Erythroblast (primary cell): ENCODE data around the gene HAO1.

Source experiments
- GATA1 ChIP-seq: IDR thresholded peaks from 2 replicates; pipeline ENCODE4 v1.6.1; 2011; ENCODE audit warnings: low read depth, mild to moderate bottlenecking, control low read depth, low read length, moderate library complexity
- POLR2A ChIP-seq: IDR thresholded peaks from 2 replicates; pipeline ENCODE4 v1.6.1; 2011; ENCODE audit warnings: mild to moderate bottlenecking, low read length

DNA sequence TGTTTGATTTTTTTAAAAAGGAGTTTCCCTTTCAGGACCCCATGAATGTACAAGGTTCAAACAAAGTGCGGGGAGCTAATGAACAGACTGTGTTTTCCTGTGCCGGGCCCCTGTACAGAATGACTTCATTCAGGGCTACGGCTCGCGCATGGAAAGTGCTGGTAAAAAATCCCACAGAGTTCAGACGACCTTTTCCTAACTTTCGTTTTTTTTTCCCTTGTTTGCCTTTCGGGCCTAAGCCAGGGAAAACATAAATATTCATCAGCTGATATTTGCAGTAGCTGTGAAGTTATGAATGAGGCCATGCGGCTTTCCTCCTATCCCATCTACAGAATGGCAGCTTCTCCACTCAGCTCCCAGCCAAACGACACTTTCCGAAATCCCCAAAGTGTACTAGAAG lies 74.0 kb downstream of the HAO1 start:
- no peak for TF ChIP-seq POLR2A
- no peak for TF ChIP-seq GATA1
